Lower leg skin (tissue), 3 donors: ENCODE results near the gene GABRB2.

Source experiments
- CTCF ChIP-seq, 3 donors: fragments of 450-650 bp; IDR thresholded peaks; one replicate each; pipeline ENCODE4 v1.5.1; 2016; ENCODE audit warnings: antibody characterized with exemption in 3 of 3, mild to moderate bottlenecking in 3 of 3, moderate library complexity in 2 of 3
- POLR2A ChIP-seq, 2 donors: fragments of 450-650 bp; IDR thresholded peaks; one replicate each; pipeline ENCODE4 v1.6.1; 2016 to 2017; ENCODE audit warnings: antibody characterized with exemption in 2 of 2, mild to moderate bottlenecking in 1 of 2, moderate library complexity in 1 of 2

- TF ChIP-seq POLR2A (IDR thresholded peaks at IDR 0.05) (no peak), CTCF (IDR thresholded peaks at IDR 0.05) (no peak)
Measured at GRCh38 chr5:161535762-161536161, 10.8 kb downstream of the GABRB2 start.
